Epithelial cell of umbilical artery (primary cell): ENCODE measurements around the gene EMILIN2. TPM values are rescaled to one million over a fixed set of nuclear protein-coding genes. Genes with fewer than 3 reads are reported as not detected.

Experiments
- total RNA-seq: library from RNA; depleted of rRNA; stranded (reverse); fragments of >200 nt; gene quantifications from 2 replicates; pipeline ENCODE4 v1.2.3, GENCODE V29; 2014

EMILIN2 gene
- total RNA-seq = 2.6 and 15.2 TPM in 2 replicates

GRCh38 chr18:2846636-2847316 is at the start of gene EMILIN2:
TSS of gene EMILIN2 (plus strand) at chr18:2847006. CDS start at chr18:2847189, 183 bp downstream.

Other genes starting within 250 kb of the EMILIN2 start
- 52.3 and 68.8 TPM in 2 replicates for gene SMCHD1, start 191.3 kb upstream of the EMILIN2 start, total RNA-seq
- gene LPIN2, start 166.1 kb downstream of the EMILIN2 start, total RNA-seq = 26.6 and 40.0 TPM in 2 replicates